GM19438 (cell line): Measurements from ENCODE around the gene SYS1.

Experiments
- ATAC-seq: cut with Tn5 transposase; IDR thresholded peaks from one replicate; pipeline ENCODE4 v1.9.1; 2021; ENCODE audit warnings: low read depth; ENCODE audit not compliant: unreplicated experiment

The SYS1 gene

GRCh38 chr20:45354423-45355208, 8.3 kb upstream of the SYS1 start:
- ATAC-seq, result no peak

GRCh38 chr20:45355209-45356084, 7.5 kb upstream of the SYS1 start:
- ATAC-seq, result no peak

GRCh38 chr20:45358282-45359068, 4.5 kb upstream of the SYS1 start:
- ATAC-seq, result no peak

GRCh38 chr20:45359069-45359405, 3.9 kb upstream of the SYS1 start:
- no peak for ATAC-seq

- ATAC-seq, result no peak
These were observed 3.4 kb upstream of the SYS1 start for GRCh38 chr20:45359406-45360148.

GRCh38 chr20:45361793-45362192, 1.2 kb upstream of the SYS1 start:
- ATAC-seq, result no peak

GRCh38 chr20:45363611-45364492, 896 bp downstream of the SYS1 start:
- no peak for ATAC-seq

- ATAC-seq, result no peak
These were observed 2.6 kb downstream of the SYS1 start for GRCh38 chr20:45365444-45365970.

GRCh38 chr20:45366192-45366591, 3.2 kb downstream of the SYS1 start:
- ATAC-seq, result no peak

- ATAC-seq, result no peak
These were observed 3.7 kb downstream of the SYS1 start for GRCh38 chr20:45366631-45367030.

- ATAC-seq, result no peak
These were observed 4.2 kb downstream of the SYS1 start for GRCh38 chr20:45367126-45367525.

- ATAC-seq, result peak; percentile 76
These were observed 5.4 kb downstream of the SYS1 start for GRCh38 chr20:45368221-45368980.

- no peak for ATAC-seq
These were observed 7.7 kb downstream of the SYS1 start for GRCh38 chr20:45370571-45371160.

- no peak for ATAC-seq
These were observed 9.3 kb downstream of the SYS1 start for GRCh38 chr20:45372241-45372640.

- no peak for ATAC-seq
These were observed 9.8 kb downstream of the SYS1 start for GRCh38 chr20:45372646-45373352.

- ATAC-seq, result no peak
These were observed 10.6 kb downstream of the SYS1 start for GRCh38 chr20:45373353-45374100.

GRCh38 chr20:45374101-45374467, 11.1 kb downstream of the SYS1 start:
- ATAC-seq, result no peak
